Stromal cell of bone marrow (primary cell): ENCODE measurements around the gene TM9SF1.

ENCODE experiments used
- DNase-seq: peaks from one replicate; pipeline ENCODE4 v3.0.0-alpha.2; 2012; ENCODE audit warnings: low read depth

Gene TM9SF1

DNA sequence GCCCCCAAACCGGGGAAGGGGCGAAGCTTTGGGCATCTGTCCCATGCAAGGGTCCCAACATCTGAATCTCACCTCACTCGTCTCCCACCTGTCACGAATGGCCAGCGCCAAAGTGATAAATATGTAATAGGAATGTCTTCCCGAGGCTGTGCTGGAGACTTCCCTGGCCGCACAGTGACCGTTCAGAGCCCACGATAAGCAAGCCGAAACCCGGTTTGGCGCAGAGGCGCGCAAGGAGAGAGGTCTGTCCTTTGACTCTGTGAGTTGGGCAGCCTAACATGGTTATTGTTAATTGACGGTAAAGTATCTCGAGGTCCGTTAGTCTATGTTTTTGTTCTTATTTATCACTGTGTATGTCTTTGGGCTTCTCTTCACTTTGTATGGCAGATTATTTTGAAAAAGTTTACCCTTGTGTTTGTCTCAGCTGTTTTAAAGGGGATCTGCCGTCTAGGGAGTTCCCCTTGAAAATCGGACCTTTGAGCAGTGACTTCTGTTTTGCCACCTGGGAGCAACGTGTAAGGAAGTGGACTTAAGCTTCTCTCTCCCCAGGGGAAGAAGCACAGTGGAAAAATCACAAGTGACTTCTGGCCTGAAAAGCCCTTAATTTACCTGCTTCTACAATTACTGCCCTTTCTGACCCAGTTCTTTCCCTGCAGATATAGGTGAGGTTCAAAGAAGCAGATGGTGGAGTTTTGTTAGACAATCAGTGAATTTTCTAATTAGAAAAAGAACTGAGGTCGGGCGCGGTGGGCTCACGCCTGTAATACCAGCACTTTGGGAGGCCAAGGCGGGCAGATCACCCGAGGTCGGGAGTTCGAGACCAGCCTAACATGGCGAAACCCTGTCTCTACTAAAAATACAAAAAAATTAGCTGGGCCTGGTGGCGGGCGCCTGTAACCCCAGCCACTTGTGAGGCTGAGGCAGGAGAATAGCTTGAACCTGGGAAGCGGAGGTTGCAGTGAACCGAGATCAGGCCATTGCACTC is 1.1 kb upstream of the TM9SF1 start:
- DNase-seq: no peak

DNA sequence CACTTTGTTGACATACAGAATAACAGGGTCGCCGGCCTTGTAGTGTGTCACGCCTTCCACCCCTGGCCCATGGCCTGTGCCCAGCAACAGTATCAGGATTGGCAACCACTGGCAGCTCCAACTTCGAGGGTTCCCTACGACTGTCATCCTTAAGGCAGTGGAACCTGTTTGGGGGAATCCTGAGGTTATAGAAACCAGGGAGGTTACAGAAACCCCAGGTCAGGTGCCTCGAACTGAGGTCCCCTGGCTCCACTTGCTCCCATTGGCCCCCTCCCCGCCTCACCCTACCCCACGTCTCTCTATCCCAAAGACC is 412 bp downstream of the TM9SF1 start:
- DNase-seq: no peak

DNA sequence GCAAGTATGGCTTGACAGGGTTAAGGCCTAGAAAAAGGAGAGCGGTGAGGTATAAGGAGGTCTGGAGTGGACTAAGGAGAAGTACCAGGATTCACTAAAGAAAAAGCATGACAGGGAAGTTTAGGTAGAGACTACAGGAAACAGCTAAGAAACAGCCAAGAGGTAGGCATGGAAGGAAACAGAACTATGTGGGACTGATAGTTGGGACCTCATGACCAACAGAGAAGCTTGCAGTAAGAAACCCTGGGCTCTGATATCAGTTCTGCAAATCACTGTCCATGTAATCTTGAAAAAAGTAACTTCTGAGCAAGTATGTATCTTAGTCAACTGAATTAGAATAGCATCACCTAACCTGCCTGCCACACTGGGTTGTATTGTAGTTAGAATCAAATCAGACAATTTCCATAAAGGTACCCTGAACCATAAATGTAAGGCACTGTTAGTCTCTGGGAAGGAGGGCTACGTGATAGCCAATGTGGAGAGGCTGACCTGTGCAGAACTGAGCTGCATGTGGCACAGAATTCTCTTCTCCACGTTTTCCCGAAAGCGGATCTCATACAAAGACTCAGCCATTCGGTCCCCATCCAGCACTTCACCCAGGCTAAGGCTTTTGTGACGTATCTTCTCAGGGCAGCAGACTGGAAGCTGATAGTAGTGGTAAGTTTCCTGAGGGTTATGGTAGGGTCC is 912 bp downstream of the TM9SF1 start:
- no peak for DNase-seq

DNA sequence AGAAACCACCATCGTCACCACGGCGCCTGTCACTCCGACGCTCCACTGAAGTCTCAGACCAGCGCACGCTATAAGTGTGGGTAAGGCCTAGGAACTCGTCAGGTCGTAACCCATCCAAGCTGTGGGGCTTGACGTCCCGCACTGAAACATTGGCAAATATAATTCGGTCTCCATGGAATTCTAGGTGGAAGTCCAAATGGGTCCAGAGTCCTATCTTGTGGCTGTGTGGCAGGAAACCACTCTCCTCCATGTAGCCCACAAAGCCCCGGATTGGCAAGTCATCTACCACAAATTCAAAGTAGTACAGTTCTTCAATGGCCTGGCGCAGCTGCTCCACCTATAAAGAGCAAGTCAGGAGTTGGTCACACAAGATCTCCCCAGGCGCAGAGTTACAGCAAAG is 2.3 kb downstream of the TM9SF1 start:
- DNase-seq: no peak

DNA sequence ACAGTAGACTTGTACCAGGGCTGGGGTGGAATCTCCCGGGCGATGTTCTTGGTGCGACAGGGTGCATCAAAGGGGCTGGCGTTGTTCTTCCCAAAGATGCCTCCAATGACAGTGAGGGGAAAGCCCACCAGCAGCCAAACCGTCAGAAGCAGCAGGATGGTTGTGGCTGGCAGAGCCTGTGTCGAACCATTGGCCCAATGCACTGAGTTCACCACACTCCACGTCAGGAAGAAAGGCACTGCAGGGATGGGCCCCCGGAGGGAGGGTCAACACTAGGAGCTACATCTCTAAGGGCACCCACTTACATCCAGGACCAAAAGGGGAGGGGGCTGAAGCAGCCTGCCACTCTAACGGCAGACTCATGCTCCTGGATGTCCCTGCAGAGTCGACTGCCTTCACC is 4.8 kb downstream of the TM9SF1 start:
- no peak for DNase-seq

DNA sequence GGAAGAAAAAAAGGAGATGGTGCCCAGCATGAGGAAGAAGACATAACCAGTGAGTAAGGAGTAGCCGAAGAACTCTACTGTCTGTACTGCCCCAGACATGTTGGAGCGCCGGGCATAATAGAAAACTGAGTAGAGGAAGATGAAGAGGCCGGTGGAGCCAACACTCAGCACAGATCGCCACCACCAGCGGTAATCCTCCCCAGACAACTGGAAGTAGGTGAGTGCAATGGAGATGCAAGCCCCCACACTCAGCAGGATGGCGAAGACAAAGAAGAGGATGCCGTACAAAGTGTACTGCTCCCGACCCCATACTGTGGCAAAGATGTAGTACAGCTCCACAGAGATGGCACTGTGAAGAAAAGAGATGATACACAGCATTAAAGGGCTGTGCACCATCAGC is 5.8 kb downstream of the TM9SF1 start:
- no peak for DNase-seq

DNA sequence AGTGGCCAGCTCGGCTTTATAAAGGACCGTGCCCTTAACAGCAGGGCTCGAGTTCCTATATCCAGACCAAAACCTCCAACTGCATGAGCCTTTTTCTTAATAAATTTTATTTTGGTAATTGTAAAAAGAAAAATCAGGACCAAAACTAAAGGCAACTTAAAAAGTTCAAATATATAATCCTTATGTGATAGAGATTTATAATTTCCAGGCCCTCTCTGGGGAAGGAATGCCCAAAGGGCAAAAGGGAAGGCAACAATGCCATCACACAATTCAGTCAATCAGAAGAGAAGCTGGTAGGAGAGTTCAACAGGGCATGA is 6.2 kb downstream of the TM9SF1 start:
- no peak for DNase-seq

DNA sequence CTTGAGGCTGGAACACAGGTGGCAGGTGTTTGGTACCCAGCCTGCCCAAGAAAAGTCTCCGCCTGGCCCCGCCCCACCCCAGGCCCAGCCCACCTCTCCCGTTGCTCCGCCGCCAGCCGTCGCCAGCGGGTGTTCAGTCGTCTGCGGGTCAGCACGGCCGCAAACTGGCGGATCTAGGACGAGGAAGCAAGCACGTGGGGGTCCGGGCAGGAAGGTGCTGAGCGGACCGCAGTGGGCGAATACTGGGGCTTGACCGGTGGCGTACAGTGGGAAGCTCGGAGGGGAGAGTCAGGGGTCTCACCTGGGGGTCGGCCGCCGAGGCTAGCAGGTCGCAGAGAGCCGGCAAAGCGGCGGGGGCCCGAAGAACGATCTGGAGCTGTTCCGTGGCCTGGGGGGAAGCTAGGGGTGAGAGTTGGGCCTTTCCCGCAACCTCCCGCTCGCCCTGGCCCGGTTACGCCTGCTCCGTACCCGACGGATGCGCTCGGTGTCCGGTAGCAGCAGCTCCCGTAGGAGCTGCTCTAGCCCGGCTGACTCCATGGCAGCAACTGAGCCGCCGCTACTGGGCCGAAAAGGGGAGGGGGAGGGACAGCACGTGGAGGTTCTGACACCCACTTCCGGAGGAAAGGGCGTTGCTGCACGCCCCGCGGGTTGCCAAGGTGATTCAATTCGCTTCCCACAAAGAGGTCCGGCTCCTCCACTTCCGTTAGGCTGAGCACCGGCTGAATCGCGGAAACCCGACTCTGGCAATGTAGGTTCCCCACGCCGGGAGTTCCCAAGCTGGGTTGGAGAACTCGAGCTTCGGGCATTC is 6.8 kb downstream of the TM9SF1 start, which contains the start of gene IPO4:
Gene IPO4, minus strand, starts transcription at position 566 of the 808 bp plus-strand sequence. Its CDS starts 29 bp downstream, at position 537.
- DNase-seq: peak; percentile 95

DNA sequence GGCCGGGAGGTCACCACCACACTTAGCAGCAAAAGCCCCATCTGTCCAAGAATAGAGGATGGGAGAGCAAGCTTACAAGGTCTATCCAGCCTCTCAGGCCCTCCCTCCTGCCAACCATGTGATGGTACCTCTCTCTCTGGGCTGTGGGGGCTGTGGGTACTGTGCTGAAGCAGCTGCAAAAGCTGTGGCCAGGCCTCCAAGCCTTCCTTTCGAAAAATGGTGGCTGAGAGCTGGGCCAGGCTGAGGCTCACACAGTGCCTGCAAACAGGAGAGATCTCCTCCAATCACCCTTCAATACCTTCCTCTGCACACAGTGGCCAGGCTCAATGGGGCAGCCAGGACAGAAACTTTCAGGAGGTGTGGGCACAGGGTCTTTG is 7.7 kb downstream of the TM9SF1 start:
- no peak for DNase-seq

DNA sequence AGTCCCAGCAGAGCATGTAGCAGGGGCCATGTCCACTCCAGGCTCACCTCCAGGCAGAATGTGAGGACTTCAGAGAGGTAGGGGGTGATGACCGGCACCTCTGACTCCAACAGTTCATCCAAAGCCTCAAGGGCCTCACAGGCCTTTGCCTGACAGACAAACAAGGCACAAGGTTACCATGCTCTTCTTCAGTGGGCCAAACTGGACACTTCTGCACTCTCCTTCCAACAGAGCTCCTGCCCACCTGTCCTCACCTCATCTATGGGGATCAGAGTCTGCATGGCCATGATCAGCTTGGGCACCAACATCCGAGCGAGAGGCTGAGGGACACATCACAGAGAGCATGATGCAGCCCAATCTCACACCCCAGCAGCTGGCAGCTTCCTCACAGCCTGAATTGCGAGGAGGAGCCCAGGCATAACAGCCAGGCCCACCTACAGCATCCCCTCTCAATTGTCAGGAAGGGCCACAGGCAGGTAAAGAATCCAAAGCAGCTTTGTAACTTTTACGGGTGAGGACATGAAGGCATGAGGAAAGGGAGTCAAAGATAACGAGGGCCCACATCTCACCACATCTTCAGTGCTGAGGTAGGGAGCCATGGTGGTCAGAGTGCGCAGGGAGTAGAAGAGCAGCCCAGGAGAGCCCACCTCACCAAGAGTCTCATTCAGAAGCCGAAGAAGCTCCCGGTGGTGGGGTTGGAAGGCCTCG is 8.3 kb downstream of the TM9SF1 start:
- DNase-seq: no peak

DNA sequence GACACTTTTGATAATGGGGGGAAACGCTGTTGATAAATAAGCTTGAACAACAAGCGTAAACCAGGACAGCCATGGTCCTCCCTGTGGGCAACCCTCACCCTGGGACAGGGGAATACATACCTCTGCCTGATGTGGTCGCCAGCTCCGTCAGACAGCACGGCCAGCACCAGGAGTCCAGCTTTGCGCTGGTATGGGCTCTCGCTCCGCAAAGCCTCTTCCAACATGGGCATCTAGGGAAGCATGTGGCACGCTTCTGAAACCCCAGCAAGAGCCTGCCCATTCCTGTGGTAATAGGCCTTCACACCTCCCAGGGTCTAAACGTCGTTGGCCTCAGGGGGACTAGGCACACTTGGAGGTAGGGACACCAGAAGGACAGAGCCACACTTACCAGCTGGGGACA is 9.5 kb downstream of the TM9SF1 start:
- no peak for DNase-seq

DNA sequence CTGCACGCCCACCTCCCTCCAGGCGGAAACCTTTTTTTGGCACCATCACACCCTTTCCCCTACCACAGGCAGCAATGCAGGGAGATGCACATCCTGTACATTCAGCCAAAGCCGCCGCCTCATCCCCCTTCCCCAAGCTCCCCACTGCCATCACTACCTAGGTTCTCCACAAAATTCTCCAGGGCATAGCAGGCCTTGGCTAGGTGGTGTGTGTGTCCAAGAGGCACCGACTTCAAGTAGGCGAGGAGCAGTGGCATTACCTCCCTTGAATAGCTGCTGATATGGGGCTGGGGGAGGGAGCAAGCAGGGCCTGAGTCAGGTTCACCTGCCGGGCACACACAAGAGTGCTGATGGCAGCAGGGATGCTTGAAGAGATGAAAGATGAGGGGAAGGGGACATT is 10.2 kb downstream of the TM9SF1 start:
- DNase-seq: no peak

DNA sequence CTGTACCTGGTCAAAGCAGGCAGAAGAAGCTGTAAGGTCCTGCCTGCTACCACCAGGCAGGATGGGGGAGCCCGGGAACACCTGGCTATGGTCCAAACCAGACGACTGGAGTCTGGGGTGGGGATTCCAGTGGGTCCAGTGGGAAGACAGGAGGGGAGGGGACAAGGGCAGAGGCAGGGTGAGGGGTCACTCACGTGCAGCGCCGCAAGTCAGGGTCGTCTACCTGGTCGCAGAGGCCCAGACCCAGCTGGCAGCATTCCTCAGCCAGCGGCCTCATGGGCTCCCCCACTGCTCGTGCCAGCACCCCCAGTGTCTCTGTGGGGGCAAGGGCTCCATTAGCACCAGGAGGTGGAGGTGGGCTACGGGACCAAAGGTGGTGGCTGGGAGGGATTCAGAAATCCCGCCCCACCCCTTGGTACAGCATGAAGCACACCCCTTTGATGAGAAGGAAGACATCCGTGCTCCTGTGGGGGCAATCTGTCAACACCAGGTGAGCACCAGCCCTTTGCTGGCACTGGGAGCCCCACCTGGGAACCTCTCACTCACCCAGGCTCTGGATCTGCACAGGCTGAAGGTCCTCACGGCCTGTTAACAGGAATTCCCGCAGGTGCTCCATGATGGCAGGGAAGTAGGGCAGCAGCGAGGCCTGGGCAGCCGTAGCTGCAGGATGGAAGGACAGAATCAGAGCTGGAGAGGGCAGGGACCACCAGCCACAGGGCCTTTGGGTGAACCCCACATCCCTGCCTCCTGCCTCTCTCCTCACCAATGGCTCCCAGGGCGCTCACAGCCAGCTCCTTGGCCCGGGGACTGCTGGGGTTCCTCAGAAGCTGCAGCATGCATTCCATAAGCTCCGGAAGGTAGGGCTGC is 10.9 kb downstream of the TM9SF1 start:
- DNase-seq: no peak

DNA sequence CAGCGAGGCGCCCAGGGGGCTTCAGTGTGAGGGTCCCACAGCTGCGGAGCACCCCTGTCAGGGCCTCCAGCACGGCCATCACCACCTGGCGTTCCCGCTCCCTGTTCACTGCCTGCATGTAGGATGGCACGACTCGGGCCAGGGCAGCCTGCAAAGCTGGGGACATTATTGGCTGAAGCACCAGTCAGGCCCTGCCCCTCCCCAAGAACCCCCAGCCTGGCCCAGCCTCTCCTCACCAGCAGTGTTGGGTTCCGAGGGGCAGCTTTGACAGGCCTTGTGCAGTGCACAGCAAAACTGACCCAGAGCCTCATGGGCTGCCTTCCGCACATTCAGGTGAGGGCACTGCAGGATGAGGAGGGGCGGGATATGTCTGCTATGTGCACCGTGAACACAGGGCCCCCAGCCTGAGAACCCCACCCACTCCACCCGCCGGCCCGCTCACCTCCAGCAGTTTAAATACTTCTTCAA is 12.2 kb downstream of the TM9SF1 start:
- DNase-seq: no peak

DNA sequence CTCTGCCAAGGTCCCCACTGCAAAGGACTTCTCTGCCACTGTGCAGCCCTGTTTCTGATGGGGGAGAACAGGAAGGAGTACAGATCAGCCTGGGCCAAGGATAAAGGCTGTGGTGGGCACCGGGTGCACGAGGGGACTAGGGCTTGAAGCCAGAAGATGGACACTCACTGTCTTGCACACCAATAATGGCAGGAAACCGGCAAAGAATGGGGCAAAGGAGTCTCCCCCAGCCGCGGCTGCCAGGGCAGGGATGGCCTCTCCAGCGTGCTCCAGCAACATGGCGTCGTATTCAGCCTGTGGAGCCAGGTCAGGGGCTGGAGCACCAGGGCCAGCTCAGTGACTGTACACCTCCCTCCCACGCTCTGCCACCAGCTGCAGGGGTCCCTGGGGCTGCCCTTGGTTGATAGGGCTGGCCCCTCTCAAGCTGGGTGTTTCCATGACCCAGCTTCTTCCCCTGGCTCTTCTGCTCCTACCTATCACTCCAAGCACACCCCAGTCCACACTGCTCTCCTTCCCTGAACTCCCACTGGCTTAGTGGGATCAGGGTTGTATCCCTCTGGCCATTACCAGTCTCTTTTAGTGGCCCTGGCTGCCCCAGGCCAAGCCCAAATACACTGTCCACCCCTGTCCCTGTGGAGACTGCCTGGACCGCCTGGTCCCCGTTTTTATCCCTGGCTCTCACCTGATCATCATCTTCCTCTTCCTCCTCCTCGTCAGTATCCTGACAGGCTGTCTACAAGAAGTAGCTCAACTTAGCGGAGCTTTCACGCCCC is 12.9 kb downstream of the TM9SF1 start:
- no peak for DNase-seq

DNA sequence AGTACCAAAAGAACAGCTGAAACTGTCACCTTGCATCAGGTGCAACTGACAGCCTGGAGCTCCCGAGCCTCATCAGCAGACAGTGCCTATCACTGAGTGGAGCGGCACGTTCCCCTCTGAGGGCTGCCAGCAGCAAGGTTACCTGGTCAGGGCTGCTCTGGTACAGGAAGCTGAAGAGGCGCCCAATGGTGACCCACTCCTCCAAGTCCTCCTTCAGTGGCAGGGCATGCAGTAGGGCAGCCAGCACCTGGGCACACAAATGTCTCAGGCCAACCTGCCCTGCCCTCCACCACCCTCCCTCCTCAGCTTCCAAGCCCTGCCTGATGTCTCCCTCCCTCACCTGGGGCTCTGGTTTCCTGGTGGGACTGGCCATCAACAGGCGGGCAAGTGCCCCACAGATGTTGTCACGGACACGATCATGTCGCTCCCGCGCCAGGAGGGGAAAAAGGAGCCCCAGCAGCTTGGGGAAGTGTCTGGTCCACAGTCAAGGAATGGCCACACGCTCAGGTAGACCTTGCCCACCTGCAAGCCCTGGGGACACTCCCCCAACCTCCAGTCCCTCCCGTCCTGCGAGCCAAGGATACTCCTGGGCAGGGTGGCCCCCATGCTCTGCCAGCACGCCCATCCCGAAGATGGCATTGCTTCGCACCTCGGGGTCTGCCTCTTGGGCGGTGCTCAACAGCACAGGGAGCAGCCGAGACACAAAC is 13.7 kb downstream of the TM9SF1 start:
- DNase-seq: no peak

DNA sequence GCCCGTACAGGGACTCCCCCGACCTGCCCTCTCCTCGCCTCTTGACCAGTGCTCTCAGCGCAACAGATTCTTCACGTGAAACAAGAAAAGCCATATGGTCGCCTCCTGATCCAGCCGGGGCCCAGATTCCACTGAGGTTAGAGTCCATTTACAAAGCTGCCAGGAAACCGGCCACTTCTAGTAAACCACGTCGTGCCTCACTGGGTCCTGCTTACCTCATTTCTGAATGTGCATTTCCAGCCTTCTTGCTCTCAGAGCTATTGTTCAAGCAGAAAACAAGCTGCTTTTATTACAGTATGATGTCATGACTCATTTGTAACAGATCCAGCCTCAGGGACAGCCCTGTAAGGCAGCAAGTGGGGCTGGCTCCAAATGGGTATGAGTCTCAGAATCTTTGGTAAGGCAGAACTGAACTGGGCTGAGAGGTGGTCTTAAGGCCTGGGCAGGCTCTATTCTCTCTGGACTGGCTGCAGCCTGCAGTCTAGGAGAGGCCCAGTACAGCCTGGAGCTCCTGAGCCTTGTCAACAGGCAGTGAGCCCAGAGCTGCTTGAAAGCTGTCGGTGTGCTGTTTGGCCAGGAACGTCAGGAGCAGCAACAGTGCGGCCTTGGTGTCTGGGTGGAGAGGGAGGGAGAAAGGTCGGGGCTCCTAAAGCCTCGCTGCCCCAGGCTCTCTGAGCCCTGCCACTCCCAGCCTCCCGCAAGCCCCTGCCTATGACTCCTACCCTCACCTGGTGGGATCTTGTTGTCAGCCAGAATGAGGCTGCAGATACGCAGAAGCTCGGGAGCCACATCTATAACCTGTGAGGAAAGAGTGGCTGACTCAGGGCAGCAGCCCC is 15.1 kb downstream of the TM9SF1 start:
- DNase-seq: peak; percentile 86

DNA sequence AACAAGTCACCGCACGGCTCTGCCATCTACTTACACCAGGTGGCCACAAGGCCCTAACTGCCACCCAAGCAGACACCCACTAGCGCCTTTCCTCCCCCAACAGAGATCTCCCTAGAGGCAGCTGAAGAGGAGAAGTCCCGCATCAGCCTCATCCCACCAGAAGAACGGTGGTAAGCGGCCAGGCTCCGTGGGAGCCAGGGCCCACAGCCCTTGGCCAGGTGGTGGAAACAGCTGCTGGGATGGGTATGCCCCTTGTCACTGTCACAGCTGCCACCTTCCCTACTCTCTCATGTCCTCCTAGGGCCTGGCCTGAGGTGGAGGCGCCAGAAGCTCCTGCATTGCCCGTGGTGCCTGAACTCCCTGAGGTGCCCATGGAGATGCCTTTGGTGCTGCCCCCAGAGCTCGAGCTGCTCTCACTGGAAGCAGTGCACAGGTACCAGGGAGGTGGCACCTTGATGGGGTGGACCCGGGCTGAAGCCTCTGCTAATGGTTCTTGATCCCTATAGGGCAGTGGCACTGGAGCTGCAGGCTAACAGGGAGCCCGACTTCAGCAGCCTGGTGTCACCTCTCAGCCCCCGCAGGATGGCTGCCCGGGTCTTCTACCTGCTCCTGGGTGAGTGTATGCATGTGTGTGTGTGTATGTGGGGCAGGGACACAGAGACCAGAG is 15.8 kb downstream of the TM9SF1 start:
- no peak for DNase-seq
